NCI-H2196 treated with DMSO at 0.1 percent for 48 hours (cell line): Measurements from ENCODE around the gene TMEM87B.

Experiments used
- DNase-seq: peaks from one replicate; lab custom pipeline; 2025; ENCODE audit not compliant: unreplicated experiment; lab: John Stamatoyannopoulos, UW

Gene TMEM87B

DNA sequence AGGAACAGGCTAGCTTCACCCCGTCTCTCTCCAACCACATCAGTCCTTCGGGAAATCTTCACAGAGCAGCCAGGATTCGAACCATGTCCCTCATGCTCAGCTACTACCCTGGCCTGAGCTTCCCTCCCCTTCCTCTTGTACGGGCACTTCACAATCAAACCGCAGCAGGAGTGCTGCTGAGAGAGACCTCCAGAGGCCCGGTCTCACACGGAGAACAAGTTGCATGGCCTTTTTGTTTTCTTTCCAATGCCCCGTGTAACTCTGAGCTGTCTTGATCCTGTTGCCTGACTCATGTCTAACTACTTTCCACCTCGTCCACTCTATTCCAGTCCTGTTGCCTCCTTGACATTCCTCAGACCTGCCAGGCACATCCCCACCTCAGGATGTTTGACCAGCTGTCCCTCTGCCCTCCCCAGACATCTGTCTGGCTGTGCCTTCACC lies 108.5 kb downstream of the TMEM87B start:
- no peak for DNase-seq

DNA sequence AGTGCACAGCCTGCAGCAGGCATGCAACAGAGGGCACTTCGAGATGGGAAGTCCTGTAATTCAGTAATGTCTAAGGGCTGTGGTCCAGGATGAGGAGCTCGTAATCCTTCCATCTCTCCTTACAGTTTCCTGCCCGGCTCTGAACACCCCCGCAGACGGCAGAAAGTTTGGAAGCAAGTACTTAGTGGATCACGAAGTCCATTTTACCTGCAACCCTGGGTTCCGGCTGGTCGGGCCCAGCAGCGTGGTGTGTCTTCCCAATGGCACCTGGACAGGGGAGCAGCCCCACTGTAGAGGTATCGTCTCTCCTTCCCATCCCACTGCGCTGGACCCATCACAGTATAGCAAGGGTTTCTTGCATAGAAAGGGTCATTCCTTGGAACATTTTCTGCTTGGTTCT lies 109.8 kb downstream of the TMEM87B start:
- DNase-seq = no peak

DNA sequence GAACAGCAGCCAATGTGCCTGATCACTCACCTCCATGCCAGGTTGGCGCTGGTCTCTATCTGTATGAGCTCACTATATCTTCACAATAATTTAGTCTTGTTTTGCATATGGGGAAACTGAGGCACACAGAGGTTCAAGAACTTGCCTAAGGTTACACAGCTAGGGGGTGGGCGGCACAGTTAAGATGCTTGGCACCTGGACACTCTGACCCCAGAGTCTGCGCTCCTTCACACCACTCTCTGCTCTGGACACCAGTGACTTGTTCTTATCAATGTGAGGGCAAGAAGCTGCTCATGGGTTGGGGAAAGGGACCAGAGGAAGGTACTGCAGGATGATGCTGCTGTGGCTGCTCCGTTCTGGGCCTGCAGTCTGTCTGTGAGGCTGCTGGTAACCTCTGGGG lies 110.2 kb downstream of the TMEM87B start:
- DNase-seq = no peak

DNA sequence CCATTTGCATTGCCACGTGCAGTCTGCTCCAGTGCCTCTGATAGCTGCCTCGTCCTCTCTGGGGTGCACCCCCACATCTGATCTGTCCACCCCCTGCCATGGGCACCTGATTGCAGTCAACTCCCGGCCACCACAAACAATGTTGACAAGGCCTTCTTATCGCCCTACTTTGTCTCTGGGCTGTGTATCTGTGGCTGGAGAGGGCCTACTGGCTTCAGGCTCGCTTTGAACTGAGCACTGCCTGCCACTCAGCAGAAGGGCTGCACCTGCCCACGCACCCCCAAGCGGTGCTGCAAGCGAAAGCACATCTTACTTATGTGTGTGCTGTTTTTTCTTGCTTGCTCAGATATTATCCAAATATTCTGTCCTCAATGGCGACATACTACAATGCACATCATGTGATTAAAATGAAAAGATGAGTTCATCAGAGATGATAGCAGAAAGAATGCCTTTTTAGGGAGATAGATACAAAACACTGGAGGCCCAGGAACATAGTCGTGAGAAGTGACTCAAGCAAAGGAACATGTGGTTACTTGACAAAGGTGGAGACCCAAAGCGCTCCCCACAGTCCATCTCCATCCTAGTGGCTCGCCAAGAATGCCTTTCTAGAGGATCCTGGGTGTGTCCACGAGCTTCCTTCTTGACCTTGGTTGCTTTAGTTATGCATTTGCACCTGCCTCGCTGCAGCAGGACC lies 111.9 kb downstream of the TMEM87B start:
- DNase-seq = no peak

DNA sequence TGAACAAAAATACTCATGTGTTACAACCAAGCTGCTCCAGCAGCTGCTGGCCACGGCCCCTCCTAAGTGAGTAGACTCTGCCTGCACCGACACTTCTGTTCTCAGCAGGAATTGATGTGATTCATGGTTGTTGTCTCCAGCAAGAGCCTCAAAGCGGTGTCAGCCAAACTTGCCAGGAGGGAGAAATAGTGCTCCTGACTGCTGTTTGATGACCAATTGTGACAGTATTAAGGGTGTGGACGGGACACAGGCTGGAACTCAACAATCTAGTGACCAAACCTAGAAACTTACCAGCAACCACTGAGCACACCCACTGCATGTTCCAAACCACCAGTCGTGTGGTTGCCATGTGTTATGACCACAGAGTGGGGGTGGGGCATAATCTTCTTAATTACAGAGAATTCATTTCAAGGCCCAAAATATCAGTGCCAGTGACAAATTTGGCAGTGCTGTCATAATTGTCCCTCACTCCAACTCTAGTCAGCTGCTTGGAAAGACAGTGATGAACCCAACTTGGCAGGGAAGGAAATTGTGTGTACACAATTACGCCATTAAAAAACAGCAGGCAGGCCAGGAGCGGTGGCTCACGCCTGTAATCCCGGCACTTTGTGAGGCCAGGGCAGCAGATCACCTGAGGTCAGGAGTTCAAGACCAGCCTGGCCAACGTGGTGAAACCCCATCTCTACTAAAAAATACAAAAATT lies 113.5 kb downstream of the TMEM87B start:
- no peak for DNase-seq
